ENCODE data around the gene PPP4R3B. TPM values are rescaled to one million over a fixed set of nuclear protein-coding genes. Genes with fewer than 3 reads are reported as not detected.

The PPP4R3B gene
- total and polyA plus RNA-seq, 2 of the 8 experiments (the other 6 are each of a cell fraction or from before 2014, with no cell fraction given), result 8.5 to 39.1 TPM

DNA sequence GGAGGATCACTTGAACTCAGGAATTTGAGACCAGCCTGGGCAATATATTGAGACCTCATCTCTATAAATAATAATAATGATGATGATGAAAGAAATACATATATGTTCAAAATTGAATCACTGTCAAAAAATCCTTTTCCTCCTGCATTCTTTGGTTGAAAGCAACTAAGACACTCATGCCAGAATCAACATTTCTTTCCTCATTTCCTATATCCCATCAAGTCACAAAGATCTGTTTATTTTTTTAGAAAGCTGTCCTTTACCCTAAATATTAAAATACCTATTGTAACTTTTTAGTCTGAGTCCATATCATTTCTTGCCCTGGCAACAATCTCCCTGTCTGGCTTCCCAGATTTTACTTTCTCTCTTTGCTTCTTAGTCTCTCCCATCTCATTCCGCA lies 31.8 kb upstream of the PPP4R3B start (continued):
- TF ChIP-seq, protein P1, sequence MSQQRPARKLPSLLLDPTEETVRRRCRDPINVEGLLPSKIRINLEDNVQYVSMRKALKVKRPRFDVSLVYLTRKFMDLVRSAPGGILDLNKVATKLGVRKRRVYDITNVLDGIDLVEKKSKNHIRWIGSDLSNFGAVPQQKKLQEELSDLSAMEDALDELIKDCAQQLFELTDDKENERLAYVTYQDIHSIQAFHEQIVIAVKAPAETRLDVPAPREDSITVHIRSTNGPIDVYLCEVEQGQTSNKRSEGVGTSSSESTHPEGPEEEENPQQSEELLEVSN (IDR thresholded peaks at IDR 0.05), result no peak
- TF ChIP-seq CHD1 (IDR thresholded peaks at IDR 0.05; ENCODE audit: low read depth, low read length) (no peak), PHF8 (conservative IDR thresholded peaks at IDR 0.05; ENCODE audit: low read depth, low read length) (no peak), FOSL1 (IDR thresholded peaks at IDR 0.05; ENCODE audit: insufficient read depth, low read depth, low read length) (no peak), TAF1 (IDR thresholded peaks at IDR 0.05; ENCODE audit: low read depth, low read length) (no peak)
